Measurements from ENCODE around the gene CDCA8. TPM values are rescaled to one million over a fixed set of nuclear protein-coding genes. Genes with fewer than 3 reads are reported as not detected.

The CDCA8 gene
- total RNA-seq, 2 donors from 2014 or later: 0.27 to 0.35 TPM

DNA sequence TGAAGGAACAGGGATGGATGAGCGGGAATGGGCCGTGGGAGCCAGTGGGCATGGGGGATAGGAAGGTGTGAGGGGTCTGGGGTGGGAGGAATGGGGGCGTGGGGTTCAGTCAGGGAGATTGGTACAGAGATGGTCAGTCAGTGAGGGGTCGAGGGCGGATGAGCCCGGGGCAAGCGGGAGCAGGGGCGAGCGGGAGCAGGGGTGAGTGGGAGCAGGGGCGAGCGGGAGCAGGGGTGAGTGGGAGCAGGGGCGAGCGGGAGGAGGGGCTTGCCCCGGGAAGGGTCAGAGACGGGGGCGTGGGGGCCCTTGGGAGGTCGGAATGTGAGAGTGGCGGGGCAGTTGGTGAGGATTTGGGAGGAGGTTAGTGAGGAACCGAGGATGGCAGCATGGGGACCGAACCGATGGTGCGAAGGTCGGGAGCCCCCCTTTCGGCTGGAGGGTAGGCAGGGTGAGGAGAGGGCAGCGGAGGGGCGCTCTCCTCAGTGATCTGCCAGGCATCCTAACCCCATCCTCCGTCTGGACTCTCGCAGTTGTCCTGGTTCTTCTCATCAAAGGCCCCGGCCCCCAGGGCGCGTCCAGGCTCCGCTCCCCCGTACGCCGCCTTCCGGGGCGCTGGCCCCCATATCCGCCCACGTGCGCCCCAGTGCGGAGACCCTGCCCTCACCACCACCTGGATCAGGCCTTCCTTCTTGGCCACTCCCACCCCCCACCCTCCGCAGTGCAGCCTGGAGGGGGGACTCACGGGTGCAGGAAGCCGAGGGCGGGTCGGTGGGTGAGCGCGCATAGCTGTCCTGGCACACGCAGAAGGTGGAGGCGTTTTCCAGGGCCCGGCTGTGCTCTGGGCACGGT lies 61.4 kb downstream of the CDCA8 start:
- Histone ChIP-seq H3K27ac (no peak overlapping the region), H3K9me3 (no peaks in the 10 kb centered on the region), H3K27me3 (replicated peaks; ENCODE audit: insufficient read depth) (peaks cover 8% of the 10 kb centered on the region), H3K4me3 (no peak overlapping the region), H3K4me1 (ENCODE audit: control insufficient read depth in 1 of 2, low read depth in 2 of 2) (no peaks in the 10 kb centered on the region), H3K36me3 (no peaks in the 10 kb centered on the region)
- DNase-seq (ENCODE audit: low spot score) (no peak), ATAC-seq (ENCODE audit: insufficient number of reproducible peaks, low FRiP score, low read depth) (no peak)
- TF ChIP-seq, protein P1, sequence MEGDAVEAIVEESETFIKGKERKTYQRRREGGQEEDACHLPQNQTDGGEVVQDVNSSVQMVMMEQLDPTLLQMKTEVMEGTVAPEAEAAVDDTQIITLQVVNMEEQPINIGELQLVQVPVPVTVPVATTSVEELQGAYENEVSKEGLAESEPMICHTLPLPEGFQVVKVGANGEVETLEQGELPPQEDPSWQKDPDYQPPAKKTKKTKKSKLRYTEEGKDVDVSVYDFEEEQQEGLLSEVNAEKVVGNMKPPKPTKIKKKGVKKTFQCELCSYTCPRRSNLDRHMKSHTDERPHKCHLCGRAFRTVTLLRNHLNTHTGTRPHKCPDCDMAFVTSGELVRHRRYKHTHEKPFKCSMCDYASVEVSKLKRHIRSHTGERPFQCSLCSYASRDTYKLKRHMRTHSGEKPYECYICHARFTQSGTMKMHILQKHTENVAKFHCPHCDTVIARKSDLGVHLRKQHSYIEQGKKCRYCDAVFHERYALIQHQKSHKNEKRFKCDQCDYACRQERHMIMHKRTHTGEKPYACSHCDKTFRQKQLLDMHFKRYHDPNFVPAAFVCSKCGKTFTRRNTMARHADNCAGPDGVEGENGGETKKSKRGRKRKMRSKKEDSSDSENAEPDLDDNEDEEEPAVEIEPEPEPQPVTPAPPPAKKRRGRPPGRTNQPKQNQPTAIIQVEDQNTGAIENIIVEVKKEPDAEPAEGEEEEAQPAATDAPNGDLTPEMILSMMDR (IDR thresholded peaks at IDR 0.05): no peak

DNA sequence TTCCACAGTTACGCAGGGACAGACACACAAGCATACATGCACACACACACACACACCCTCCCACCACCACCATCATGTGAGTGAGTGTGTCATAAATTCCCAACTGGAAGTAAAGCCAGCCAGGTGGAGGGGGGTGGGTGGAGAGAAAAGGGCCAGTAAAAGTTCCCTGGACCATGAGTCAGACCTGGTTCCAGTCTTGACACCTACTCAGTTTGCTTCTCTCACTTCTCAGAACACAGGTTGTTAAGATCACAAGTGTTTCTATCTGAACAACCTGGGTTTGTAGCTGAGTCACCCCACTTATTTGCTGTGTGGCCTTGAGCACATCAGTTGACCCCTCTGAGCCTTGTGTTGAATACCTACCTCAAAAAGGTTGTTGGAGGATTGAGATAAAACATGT lies 63.0 kb downstream of the CDCA8 start:
- Histone ChIP-seq H3K27me3 (replicated peaks; ENCODE audit: insufficient read depth) (peaks cover 8% of the 10 kb centered on the region), H3K4me3 (no peak overlapping the region), H3K9me3 (no peaks in the 10 kb centered on the region), H3K4me1 (ENCODE audit: control insufficient read depth in 1 of 2, low read depth in 2 of 2) (no peaks in the 10 kb centered on the region), H3K27ac (no peak overlapping the region), H3K36me3 (no peaks in the 10 kb centered on the region)
- TF ChIP-seq, protein P1 (IDR thresholded peaks at IDR 0.05): no peak
- DNase-seq (ENCODE audit: low spot score) (no peak), ATAC-seq (ENCODE audit: insufficient number of reproducible peaks, low FRiP score, low read depth) (no peak)

DNA sequence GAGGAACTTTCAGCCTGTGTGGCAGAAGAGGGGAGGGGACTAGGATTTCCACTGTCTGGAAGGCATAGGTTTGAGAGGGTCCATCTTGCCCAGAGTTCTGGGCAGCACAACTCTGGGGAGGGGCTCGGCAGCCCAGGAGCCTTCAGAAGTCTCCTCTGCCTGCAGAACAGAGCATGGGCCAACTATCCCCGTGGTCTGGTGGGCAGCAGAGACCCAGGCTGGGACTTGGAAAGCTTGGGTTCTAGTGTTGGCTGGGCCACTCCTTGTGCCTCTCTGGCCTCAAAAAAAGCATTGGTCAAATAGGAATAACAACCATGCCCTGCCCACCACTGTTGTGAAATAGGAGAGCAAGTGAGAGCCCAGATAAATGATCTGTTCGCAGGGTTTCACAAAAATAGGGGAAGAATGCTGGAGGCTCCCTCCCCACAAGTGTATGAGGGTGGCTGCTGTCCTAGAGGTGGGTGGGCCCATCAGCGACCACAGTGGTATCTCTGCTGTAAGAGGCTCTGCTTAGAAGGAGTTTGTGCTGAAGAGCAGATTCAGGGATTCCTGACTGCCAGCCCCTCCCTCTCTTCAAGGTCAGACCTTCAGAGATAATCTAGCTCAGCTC lies 63.7 kb downstream of the CDCA8 start:
- DNase-seq (ENCODE audit: low spot score): no peak
- H3K27me3 ChIP-seq (replicated peaks; ENCODE audit: insufficient read depth): peaks cover 8% of the 10 kb centered on the region
- ATAC-seq (ENCODE audit: insufficient number of reproducible peaks, low FRiP score, low read depth): no peak

More for the DNA sequence above, 63.7 kb downstream of the CDCA8 start:
- no peak overlapping the region for H3K4me3 ChIP-seq
- H3K36me3 ChIP-seq: no peaks in the 10 kb centered on the region
- H3K4me1 ChIP-seq (ENCODE audit: control insufficient read depth in 1 of 2, low read depth in 2 of 2): no peaks in the 10 kb centered on the region
- no peaks in the 10 kb centered on the region for H3K9me3 ChIP-seq
- no peak overlapping the region for H3K27ac ChIP-seq
- TF ChIP-seq, protein P1 (IDR thresholded peaks at IDR 0.05): no peak

Other genes with a start within 250 kb of the CDCA8 start
- gene ZC3H12A, start 217.9 kb upstream of the CDCA8 start, total RNA-seq: 10 to 100 TPM; 22.1 to 32.4 TPM
- 10 to 100 TPM; 43.9 to 68.8 TPM for gene MEAF6, start 177.8 kb upstream of the CDCA8 start, total RNA-seq
- gene SNIP1, start 138.2 kb upstream of the CDCA8 start, total RNA-seq: 10 to 100 TPM; 12.3 to 26.2 TPM
- gene DNALI1, start 135.6 kb upstream of the CDCA8 start, total RNA-seq: 1 to 10 TPM; 2.6 to 6.5 TPM
- 10 to 100 TPM; 37.0 to 53.6 TPM for gene GNL2, start 96.6 kb upstream of the CDCA8 start, total RNA-seq
- under 1 TPM; 0.42 to 0.95 TPM for gene RSPO1, start 57.6 kb upstream of the CDCA8 start, total RNA-seq
- not detected for gene EPHA10, start 72.6 kb downstream of the CDCA8 start, total RNA-seq
- gene MANEAL, start 101.3 kb downstream of the CDCA8 start, total RNA-seq: 1 to 10 TPM; 1.8 TPM
- 10 to 100 TPM; 33.9 to 96.0 TPM for gene C1orf122, start 115.3 kb downstream of the CDCA8 start, total RNA-seq
- 1 to 10 TPM; 8.7 to 9.7 TPM for gene YRDC, start 115.7 kb downstream of the CDCA8 start, total RNA-seq
- gene MTF1, start 167.1 kb downstream of the CDCA8 start, total RNA-seq: 1 to 10 TPM; 4.5 to 9.3 TPM

Measured in thoracic aorta (tissue), 2 donors.